ENCODE results near the gene SLC19A1. TPM values are rescaled to one million over a fixed set of nuclear protein-coding genes. Genes with fewer than 3 reads are reported as not detected.

The SLC19A1 gene
- total RNA-seq, 4 donors from 2014 or later: 2.8 to 10.0 (median 6.6) TPM

GRCh38 chr21:45545691-45546531 is 3.7 kb upstream of the SLC19A1 start:
- no peak for TF ChIP-seq POLR2A (IDR thresholded peaks at IDR 0.05; ENCODE audit: low read depth)
- TF ChIP-seq, protein P1, sequence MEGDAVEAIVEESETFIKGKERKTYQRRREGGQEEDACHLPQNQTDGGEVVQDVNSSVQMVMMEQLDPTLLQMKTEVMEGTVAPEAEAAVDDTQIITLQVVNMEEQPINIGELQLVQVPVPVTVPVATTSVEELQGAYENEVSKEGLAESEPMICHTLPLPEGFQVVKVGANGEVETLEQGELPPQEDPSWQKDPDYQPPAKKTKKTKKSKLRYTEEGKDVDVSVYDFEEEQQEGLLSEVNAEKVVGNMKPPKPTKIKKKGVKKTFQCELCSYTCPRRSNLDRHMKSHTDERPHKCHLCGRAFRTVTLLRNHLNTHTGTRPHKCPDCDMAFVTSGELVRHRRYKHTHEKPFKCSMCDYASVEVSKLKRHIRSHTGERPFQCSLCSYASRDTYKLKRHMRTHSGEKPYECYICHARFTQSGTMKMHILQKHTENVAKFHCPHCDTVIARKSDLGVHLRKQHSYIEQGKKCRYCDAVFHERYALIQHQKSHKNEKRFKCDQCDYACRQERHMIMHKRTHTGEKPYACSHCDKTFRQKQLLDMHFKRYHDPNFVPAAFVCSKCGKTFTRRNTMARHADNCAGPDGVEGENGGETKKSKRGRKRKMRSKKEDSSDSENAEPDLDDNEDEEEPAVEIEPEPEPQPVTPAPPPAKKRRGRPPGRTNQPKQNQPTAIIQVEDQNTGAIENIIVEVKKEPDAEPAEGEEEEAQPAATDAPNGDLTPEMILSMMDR (IDR thresholded peaks at IDR 0.05): no peak
- TF ChIP-seq POLR2AphosphoS5 (IDR thresholded peaks at IDR 0.05): no peak
- no peak for TF ChIP-seq EP300 (IDR thresholded peaks at IDR 0.05)
- WGBS: 91% methylated on average over 9 of the region's 22 CpGs
- H3K27ac ChIP-seq (replicated peaks in 1 of 4): no peak overlapping the region
- DNase-seq (ENCODE audit: extremely low spot score): no peak
- H3K36me3 ChIP-seq: no peaks in the 10 kb centered on the region
- peaks cover 12 to 29% (median 24%) of the 10 kb centered on the region in 4 donors for H3K4me1 ChIP-seq
- H3K9me3 ChIP-seq: no peaks in the 10 kb centered on the region
- H3K4me3 ChIP-seq: no peak overlapping the region
- intact Hi-C loops (cut with DNase I): no loop called here
- peaks cover 0 to 17% (median 0%) of the 10 kb centered on the region in 4 donors for H3K27me3 ChIP-seq

DNA sequence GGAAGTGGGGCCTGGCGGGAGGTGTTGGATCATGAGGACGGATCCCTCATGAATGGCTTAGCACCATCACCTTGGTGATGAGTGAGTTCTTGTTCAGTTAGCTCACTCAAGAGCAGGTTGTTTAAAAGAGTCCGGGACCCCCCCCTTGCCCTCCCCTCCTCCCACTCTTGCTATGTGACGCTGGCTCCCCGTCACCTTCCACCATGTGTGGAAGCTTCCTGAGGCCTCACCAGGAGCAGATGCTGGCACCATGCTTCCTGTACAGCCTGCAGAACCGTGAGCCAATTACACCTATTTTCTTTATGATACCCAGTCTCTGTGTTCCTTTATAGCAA is 3.0 kb upstream of the SLC19A1 start:
- Histone ChIP-seq H3K27me3 (peaks cover 0 to 12% (median 0%) of the 10 kb centered on the region in 4 donors), H3K4me1 (peaks cover 12 to 25% (median 22%) of the 10 kb centered on the region in 4 donors), H3K36me3 (no peaks in the 10 kb centered on the region), H3K27ac (replicated peaks in 1 of 4) (no peak overlapping the region), H3K4me3 (no peak overlapping the region), H3K9me3 (no peaks in the 10 kb centered on the region)
- TF ChIP-seq POLR2A (IDR thresholded peaks at IDR 0.05; ENCODE audit: low read depth): no peak
- TF ChIP-seq POLR2AphosphoS5 (IDR thresholded peaks at IDR 0.05): no peak
- TF ChIP-seq EP300 (IDR thresholded peaks at IDR 0.05): no peak
- TF ChIP-seq, protein P1 (IDR thresholded peaks at IDR 0.05): no peak
- no peak for DNase-seq (ENCODE audit: extremely low spot score)
- intact Hi-C loops (cut with DNase I): no loop called here
- whole genome bisulfite sequencing: 92% methylated on average over 6 of the region's 6 CpGs

GRCh38 chr21:45544449-45545235 is 2.4 kb upstream of the SLC19A1 start:
- intact Hi-C loops (cut with DNase I): no loop called here
- Histone ChIP-seq H3K4me1 (peaks cover 12 to 25% (median 19%) of the 10 kb centered on the region in 4 donors), H3K27me3 (peaks cover 0 to 7% (median 0%) of the 10 kb centered on the region in 4 donors), H3K27ac (replicated peaks in 1 of 4) (no peak overlapping the region), H3K9me3 (no peaks in the 10 kb centered on the region), H3K36me3 (no peaks in the 10 kb centered on the region), H3K4me3 (no peak overlapping the region)
- 94% methylated on average over 14 of the region's 18 CpGs for WGBS
- no peak for TF ChIP-seq POLR2AphosphoS5 (IDR thresholded peaks at IDR 0.05)
- no peak for TF ChIP-seq POLR2A (IDR thresholded peaks at IDR 0.05; ENCODE audit: low read depth)
- TF ChIP-seq EP300 (IDR thresholded peaks at IDR 0.05): no peak
- TF ChIP-seq, protein P1 (IDR thresholded peaks at IDR 0.05): no peak
- DNase-seq (ENCODE audit: extremely low spot score): no peak

GRCh38 chr21:45543710-45544448 is 1.6 kb upstream of the SLC19A1 start:
- intact Hi-C loops (cut with DNase I): no loop called here
- Histone ChIP-seq H3K4me1 (peaks cover 12 to 25% (median 19%) of the 10 kb centered on the region in 4 donors), H3K4me3 (no peak overlapping the region), H3K27ac (replicated peaks in 1 of 4) (no peak overlapping the region), H3K36me3 (no peaks in the 10 kb centered on the region), H3K27me3 (no peaks in the 10 kb centered on the region), H3K9me3 (no peaks in the 10 kb centered on the region)
- no peak for DNase-seq (ENCODE audit: extremely low spot score)
- no peak for TF ChIP-seq EP300 (IDR thresholded peaks at IDR 0.05)
- TF ChIP-seq, protein P1 (IDR thresholded peaks at IDR 0.05): no peak
- no peak for TF ChIP-seq POLR2A (IDR thresholded peaks at IDR 0.05; ENCODE audit: low read depth)
- TF ChIP-seq POLR2AphosphoS5 (IDR thresholded peaks at IDR 0.05): no peak
- 86% methylated on average over 13 of the region's 23 CpGs for WGBS
